ENCODE data around the gene ADAMTS2. TPM values are rescaled to one million over a fixed set of nuclear protein-coding genes. Genes with fewer than 3 reads are reported as not detected.

ADAMTS2 gene
- polyA plus RNA-seq, 3 donors from 2014 or later, result 0.03 TPM; not detected in 2

DNA sequence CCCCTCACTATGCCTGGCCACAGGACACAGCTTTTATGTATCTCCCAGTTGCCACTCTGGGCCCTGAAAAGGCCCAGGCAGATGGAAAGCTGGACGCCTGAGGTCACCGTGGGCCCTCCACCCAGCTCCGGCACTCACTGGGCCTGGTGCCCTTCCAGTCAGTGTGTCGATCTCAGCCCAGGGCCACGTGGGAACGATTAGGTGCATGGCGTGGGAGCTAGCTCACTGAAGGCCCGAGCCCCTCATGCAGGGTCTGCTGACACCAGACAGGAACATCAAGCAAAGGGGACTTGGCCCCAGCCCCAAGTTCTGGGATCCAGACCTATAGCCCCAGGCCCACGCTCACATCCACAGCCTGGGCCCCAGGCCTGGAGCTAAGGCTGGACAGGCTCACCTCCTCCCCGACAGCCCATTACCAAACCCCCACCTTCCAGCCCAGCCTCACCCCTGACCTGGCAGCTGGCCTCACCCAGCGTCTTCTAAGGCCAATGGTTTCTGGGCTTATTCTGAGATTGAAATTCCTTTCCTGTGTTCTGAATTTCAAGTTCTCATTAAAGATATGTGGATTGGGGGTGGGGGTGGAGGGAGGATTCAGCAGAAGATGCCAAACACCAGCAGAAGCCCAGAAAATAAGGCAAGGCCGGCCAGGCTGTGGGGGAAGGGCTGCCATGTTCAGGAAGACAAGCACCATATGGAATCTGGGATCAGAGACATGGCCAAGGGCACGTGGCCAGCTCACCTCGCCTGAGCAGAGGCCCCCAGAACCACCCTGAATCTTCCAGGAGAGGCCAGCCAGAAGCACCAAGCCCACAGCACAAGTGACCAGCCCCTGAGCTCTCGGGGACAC lies 74.5 kb downstream of the ADAMTS2 start:
- H3K27ac Mint-ChIP-seq, result no peak overlapping the region
- H3K4me3 Mint-ChIP-seq, result no peak overlapping the region
- H3K36me3 Mint-ChIP-seq, result no peaks in the 10 kb centered on the region
- no peaks in the 10 kb centered on the region for H3K4me1 Mint-ChIP-seq
- no peak for DNase-seq
- H3K27me3 Mint-ChIP-seq (ENCODE audit: low read depth in 3 of 3), result peaks cover 0 to 1% (median 0%) of the 10 kb centered on the region in 3 donors
- H3K9me3 Mint-ChIP-seq, result no peaks in the 10 kb centered on the region

DNA sequence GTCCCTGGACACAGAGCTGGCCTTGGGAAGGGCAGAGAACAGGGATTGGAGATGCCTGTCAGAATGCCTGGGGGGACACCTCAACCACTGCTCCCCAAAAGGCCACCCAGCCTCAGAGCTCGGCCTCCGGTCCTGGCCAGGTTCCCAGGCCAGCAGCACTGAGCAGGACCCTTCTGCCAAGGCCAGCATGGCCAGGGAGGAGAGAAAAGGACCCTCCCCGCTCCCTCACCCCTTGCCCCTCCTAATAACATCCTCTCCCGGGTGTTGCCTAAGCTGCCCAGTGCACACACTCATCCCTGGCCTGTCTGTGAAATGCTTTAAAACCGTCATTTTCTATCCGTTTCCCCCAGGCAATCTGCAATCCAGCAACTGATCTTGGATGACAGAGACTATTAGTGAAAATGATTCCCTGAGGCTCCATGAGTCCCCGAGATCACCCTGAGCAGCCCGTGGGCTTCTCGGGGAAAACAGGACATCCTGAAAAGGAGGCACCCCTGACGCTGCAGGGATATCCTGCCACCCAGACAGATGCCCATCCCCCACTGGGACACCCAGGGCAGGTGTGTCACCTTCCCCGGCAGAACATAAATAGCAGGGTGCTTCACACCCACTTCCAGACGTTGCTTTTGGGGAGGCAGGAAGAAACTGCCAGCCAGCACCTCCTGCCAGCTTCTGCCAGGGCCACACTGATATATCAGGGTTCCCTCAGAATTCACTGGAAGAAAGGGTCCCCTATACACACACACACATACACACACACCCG lies 75.3 kb downstream of the ADAMTS2 start:
- H3K27me3 Mint-ChIP-seq (ENCODE audit: low read depth in 3 of 3), result no peaks in the 10 kb centered on the region
- H3K36me3 Mint-ChIP-seq, result no peaks in the 10 kb centered on the region
- no peaks in the 10 kb centered on the region for H3K4me1 Mint-ChIP-seq
- no peak overlapping the region for H3K27ac Mint-ChIP-seq
- H3K9me3 Mint-ChIP-seq, result no peaks in the 10 kb centered on the region
- DNase-seq, result no peak
- no peak overlapping the region for H3K4me3 Mint-ChIP-seq

DNA sequence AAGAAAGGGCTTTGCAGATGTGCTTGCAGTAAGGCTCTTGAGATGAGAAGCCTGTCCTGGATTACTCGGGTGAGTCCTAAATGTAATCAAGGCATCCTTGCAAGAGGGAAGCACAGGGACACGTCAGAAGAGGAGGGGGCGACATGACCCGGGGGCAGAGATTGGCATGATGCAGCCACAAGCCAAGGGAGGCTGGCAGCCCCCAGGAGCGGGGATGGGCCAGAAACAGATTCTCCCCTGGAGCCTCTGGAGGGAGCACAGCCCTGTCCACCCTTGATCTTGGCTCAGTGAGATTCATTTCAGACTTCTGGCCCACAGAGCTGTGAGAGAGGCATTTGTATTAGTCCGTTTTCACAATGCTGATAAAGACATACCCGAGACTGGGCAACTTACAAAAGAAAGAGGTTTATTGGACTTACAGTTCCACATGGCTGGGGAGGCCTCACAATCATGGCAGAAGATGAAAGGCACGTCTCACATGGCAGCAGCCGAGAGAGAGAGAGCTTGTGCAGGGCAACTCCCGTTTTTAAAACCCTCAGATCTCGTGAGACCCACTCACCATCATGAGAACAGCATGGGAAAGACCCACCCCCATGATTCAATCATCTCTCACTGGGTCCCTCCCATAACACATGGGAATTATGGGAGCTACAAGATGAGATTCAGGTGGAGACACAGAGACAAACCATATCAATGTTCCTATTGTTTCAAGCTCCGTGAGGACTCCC lies 76.1 kb downstream of the ADAMTS2 start:
- H3K4me1 Mint-ChIP-seq, result no peaks in the 10 kb centered on the region
- H3K27me3 Mint-ChIP-seq (ENCODE audit: low read depth in 3 of 3), result no peaks in the 10 kb centered on the region
- no peaks in the 10 kb centered on the region for H3K36me3 Mint-ChIP-seq
- no peak for DNase-seq
- no peak overlapping the region for H3K4me3 Mint-ChIP-seq
- H3K9me3 Mint-ChIP-seq, result no peaks in the 10 kb centered on the region
- H3K27ac Mint-ChIP-seq, result no peak overlapping the region

DNA sequence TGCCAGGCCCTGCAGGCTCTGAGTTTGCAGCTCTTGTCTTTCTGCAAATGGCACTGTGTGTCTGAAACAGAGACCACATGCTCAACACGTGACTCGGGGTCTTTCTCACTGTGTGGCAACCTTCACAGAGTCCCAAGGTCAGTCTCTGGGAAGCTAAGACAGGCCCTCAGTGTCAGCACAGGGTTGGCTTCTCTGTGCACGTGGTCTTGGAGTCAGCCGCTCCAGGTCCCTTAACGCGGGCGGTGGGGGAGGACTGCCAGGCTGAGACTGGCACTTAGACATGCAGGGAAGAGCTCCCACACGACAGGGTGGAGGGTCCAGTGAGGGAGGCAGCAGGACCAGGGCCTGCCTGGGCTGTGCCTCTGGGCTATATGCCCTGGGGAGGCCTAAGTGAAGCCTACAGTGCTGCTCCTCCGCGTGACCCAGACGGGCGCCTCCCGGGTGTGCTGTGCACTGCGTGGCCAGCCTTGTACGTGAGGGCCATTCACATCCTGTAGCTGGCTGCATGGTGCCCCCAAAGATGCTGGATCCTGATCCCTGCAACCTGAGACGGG lies 76.8 kb downstream of the ADAMTS2 start:
- Mint-ChIP-seq H3K36me3 (no peaks in the 10 kb centered on the region), H3K27me3 (ENCODE audit: low read depth in 3 of 3) (no peaks in the 10 kb centered on the region), H3K4me1 (no peaks in the 10 kb centered on the region), H3K9me3 (no peaks in the 10 kb centered on the region), H3K4me3 (no peak overlapping the region), H3K27ac (no peak overlapping the region)
- no peak for DNase-seq

DNA sequence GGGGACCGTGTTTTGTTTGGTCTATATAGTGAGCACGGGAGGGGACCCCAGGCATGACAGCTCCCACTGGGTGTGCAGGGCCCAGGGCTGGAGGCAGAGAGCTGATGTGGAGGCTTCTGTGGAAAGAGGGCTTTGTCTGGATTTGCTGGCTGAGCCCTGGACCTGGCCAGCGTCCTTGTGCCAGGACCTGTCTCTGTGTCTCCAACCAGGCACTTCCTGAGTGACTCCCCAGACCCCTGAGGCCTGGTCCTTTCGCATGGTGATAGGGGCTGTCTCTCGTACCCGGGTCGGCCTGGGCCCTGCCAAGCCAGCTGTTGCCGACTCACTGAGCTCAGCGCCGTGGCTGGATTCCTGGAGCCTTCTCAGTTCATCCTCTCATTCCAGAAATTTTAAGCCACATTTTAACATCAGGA lies 77.6 kb downstream of the ADAMTS2 start:
- no peak overlapping the region for H3K27ac Mint-ChIP-seq
- no peak overlapping the region for H3K4me3 Mint-ChIP-seq
- no peaks in the 10 kb centered on the region for H3K27me3 Mint-ChIP-seq (ENCODE audit: low read depth in 3 of 3)
- no peaks in the 10 kb centered on the region for H3K9me3 Mint-ChIP-seq
- H3K4me1 Mint-ChIP-seq, result no peaks in the 10 kb centered on the region
- no peaks in the 10 kb centered on the region for H3K36me3 Mint-ChIP-seq
- DNase-seq, result no peak

DNA sequence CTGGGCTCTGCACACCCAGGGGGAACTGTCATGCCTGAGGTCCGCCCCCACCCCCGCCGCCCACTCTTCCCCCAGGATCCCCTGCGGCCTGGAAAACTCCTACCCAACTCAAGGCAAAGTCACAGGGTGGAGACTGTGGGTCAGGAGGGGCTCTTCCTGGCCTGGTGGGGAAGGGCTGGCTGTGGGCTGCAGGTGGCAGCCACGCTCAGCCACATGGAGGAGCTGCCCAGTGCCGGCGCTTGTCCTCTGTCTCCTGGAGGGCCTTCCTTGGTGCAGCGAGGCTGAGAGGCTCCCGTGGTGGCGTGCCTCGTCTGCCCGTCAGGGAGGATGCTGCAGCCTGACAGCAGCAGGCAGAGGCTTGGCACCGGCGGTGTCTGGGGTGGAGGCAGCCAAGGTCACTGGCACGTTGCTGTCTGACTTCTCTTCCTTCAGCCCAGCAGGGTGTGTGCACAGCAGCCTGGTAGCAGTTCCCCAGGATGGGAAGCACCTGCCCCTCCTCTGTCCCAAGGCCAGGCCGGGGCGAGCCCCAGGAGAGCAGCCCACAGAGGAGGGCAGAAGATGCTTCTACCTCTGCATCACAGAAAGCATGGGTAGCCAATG lies 78.1 kb downstream of the ADAMTS2 start:
- Mint-ChIP-seq H3K4me1 (no peaks in the 10 kb centered on the region), H3K27ac (no peak overlapping the region), H3K27me3 (ENCODE audit: low read depth in 3 of 3) (no peaks in the 10 kb centered on the region), H3K4me3 (no peak overlapping the region), H3K36me3 (no peaks in the 10 kb centered on the region), H3K9me3 (no peaks in the 10 kb centered on the region)
- DNase-seq, result no peak

DNA sequence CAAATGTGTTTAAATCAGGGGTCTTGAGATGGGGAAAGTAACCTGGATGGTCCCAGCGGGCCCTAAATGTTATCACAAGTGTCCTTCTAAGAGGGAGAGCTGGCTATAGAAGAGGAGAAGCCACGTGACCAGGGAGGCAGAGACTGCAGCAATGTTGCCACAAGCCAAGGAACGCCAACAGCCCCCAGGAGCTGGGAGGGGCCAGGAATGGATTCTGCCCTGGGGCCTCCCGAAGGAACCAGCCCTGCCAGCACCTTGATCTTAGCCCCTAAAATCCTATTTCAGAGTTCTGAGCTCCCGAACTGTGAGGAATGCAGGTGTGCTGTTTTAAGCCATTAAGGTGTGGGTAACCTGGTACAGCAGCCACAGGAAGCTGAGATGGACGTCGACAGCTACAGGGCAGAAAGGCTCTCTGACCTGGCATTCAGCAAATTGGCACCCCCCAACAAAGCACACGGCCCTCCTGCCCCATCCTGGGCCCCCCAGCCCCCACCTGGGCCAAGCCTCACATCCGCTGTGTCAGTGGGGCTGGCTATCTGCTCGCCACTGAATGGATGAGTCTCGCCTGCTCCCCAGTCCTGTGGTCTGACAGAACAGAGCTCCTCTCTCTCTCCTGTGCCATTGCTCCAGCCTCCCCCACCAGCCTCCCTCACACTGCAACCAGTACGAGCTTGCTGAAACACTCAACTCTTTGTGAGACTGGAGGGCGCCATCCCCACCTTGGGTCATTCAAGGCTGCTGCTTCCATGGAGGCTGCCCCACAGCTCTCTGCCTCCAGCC lies 78.8 kb downstream of the ADAMTS2 start:
- Mint-ChIP-seq H3K27me3 (ENCODE audit: low read depth in 3 of 3) (no peaks in the 10 kb centered on the region), H3K4me3 (no peak overlapping the region), H3K36me3 (no peaks in the 10 kb centered on the region), H3K27ac (no peak overlapping the region), H3K4me1 (no peaks in the 10 kb centered on the region), H3K9me3 (no peaks in the 10 kb centered on the region)
- no peak for DNase-seq

DNA sequence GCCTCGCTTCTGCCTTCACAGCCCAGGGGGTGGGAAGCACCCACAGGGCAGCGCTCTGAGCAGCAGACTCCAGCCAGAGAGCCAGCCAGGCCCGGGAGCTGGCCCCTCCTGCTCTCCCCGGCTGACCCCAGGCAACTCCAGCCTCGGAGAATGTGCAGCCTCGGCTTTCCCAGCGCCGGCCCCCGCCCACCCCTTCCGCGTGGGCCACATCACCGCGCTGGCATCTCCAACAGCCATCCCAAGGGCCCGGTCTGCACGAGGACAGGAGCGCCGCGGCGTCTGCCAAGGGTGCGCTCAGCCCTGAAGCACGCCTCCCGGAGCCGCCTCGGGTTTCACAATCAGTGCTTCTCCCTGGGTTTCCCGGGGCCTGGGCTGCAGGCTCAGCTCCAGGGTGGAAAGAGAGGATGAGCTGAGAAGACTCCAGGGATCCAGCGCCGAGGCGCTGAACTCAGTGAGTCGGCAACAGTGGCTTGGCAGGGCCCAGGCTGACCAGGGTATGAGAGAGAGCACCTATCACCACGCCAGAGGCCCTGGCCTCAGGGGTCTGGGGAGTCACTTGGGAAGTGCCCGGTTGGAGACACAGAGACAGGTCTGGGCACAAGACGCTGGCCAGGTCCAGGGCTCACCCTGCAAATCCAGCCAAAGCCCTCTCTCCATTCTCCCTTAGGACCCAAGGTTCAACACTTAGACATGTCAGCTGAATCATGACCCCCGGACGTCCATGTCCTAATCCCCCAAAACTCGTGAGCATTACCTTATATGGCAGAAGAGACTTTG lies 79.6 kb downstream of the ADAMTS2 start:
- no peaks in the 10 kb centered on the region for H3K9me3 Mint-ChIP-seq
- H3K4me1 Mint-ChIP-seq, result no peaks in the 10 kb centered on the region
- H3K36me3 Mint-ChIP-seq, result no peaks in the 10 kb centered on the region
- H3K4me3 Mint-ChIP-seq, result no peak overlapping the region
- H3K27ac Mint-ChIP-seq, result no peak overlapping the region
- no peak for DNase-seq
- no peaks in the 10 kb centered on the region for H3K27me3 Mint-ChIP-seq (ENCODE audit: low read depth in 3 of 3)

DNA sequence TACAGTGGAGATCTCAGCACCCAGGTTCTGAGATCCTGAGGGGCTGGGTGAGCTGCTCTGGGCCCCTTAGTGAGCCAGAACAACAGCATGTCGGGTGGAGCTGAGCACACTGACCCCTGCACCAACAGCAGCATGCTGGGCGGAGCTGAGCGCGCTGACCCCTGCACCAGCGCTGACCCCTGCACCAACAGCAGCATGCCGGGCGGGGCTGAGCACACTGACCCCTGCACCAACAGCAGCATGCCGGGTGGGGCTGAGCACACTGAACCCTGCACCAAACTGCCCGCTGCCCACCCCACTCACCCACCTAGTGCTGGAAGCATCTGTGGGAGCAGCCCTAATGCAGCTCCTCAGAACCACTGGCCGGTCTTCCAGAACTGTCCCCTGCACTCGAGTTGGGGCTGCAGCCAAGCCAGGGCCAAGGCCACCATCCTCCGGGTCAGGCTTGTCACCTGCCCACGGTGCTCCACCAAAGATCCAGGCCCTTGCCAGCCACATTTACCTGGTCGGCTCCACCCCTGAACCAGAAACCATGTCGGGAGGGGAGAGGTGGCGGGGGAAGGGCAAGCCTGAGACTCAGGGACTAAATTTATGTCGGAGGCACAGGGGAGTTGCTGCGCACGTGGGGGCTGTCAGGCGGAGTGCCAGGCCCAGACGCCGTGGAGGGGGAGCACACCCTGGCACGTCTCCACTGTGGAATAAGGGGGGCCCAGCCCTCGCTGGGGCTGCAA lies 80.3 kb downstream of the ADAMTS2 start:
- H3K36me3 Mint-ChIP-seq, result no peaks in the 10 kb centered on the region
- no peak for DNase-seq
- H3K9me3 Mint-ChIP-seq, result no peaks in the 10 kb centered on the region
- H3K4me3 Mint-ChIP-seq, result no peak overlapping the region
- H3K27me3 Mint-ChIP-seq (ENCODE audit: low read depth in 3 of 3), result peaks cover 0 to 2% (median 0%) of the 10 kb centered on the region in 3 donors
- no peaks in the 10 kb centered on the region for H3K4me1 Mint-ChIP-seq
- H3K27ac Mint-ChIP-seq, result no peak overlapping the region

DNA sequence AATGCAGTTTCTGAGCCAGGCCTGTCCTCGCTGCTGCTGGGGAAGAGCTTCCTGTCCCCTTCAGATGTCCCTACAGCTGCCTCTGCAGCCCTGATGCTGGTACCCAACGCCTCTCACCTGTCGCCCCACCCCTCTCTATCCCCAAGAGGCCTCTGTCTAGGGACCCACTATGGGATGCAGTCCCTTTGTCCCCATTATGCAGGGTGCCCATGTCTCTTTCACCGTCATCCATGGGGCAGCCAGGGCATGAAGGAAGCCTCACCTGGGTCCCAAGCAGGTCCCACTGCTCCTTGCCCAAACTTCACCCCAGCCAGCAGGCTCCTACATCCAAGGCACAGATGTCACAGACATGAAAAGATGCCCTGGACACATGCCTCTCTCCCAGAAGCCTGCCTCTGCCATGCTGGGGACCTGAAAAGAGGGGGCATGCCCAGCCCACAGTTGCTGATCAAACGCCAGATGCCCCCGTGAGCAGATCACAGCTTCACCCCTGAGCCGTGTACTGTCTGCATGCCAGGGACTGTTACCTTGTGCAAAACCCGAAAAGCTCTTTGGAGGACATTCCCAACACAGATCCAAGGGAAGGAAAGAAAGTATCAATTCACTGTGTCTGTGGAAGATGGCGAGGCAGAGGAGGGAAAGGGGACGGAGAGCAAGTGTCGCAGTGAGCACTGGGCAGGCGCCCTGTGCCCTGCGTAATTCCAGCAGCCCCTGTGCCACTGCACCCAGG lies 81.0 kb downstream of the ADAMTS2 start:
- no peak for DNase-seq
- H3K9me3 Mint-ChIP-seq, result no peaks in the 10 kb centered on the region
- no peak overlapping the region for H3K27ac Mint-ChIP-seq
- H3K4me3 Mint-ChIP-seq, result no peak overlapping the region
- no peaks in the 10 kb centered on the region for H3K36me3 Mint-ChIP-seq
- no peaks in the 10 kb centered on the region for H3K4me1 Mint-ChIP-seq
- peaks cover 0 to 2% (median 0%) of the 10 kb centered on the region in 3 donors for H3K27me3 Mint-ChIP-seq (ENCODE audit: low read depth in 3 of 3)

DNA sequence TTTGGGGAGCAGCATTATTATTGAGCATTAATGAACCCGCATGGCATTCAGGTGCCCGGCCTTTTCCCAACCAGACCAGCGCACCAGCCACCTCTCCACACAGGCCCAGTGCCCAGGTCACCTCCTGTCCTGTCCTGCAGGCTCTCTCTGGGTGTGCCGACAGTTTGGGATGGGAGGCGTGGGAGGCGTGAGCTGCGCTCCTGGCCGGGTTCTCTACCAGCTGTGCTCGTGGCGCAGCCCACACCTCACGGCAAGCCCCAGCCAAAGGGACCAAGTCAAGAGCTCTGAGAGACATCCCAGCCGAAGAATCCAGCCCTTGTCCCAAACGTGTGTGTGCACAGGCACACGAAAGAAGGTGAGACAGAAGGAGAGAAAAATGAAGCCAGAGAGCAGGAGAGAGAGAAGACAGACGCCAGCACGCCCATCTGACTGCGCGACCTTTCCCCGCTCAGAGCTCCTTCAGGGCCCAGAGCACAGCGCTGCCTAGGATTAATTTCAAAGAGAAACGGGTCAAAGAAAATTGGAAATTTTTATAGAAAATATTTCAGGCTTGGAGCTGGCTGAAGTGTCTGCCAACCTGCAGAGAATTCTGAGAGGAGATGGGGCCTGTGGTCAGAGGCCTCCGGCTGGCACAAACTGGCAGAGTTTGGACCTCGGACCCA lies 81.7 kb downstream of the ADAMTS2 start:
- H3K4me3 Mint-ChIP-seq, result no peak overlapping the region
- H3K27me3 Mint-ChIP-seq (ENCODE audit: low read depth in 3 of 3), result peaks cover 0 to 2% (median 0%) of the 10 kb centered on the region in 3 donors
- no peaks in the 10 kb centered on the region for H3K4me1 Mint-ChIP-seq
- H3K36me3 Mint-ChIP-seq, result no peaks in the 10 kb centered on the region
- no peaks in the 10 kb centered on the region for H3K9me3 Mint-ChIP-seq
- H3K27ac Mint-ChIP-seq, result no peak overlapping the region
- DNase-seq, result no peak
